ENCODE data around the gene LEKR1.

Gene LEKR1

DNA sequence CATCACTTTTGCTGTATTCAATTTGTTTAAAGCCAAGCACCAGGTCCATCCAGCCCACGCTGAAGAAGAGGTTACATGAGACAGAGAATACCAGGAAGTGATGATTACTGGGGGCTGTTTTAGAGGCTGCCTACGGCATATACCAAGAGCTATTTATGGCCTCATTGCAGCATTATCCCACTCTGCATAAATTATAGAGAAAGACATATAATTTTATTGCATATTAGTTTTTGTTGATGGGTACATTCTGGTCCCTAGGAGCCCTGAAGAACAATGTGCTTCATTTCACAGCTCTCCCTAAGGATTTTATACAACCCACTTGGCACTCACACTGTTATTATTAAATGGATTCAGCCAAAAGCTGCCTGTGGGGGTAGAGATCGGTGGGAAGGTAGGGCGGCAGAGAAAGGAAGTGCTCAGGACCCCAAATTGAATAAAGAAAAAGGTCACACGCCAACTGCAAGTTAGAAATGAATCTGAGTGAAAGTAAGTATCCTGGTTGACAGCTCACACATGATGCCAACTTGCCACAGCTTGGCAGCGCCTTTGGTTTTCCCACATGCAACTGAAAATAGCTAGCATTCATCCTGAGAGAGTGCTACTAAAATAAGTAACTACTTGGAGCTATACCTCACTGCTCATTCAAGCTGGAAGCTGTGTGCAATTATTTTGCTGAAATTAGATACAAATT is 260.1 kb downstream of the LEKR1 start:
- DNase-seq: no peak

DNA sequence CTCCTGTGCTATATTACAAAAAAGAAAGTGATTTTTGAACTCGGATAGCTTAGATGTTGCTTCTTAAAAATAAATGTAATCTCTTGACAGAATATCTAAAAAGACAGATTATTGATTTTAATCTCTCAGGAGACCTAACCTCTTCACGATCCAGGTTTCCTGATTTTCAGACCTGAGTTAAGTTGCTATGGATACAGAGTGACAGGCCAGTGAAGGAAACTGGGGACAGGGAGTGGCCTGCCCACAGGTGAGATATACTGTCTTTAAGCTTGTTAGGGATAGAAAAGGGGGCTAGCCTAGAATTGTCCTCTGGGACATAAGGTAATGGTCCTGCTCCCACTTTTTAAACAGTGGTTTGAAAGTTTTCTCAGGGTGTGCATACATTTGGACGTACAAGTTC is 260.6 kb downstream of the LEKR1 start:
- DNase-seq: no peak

DNA sequence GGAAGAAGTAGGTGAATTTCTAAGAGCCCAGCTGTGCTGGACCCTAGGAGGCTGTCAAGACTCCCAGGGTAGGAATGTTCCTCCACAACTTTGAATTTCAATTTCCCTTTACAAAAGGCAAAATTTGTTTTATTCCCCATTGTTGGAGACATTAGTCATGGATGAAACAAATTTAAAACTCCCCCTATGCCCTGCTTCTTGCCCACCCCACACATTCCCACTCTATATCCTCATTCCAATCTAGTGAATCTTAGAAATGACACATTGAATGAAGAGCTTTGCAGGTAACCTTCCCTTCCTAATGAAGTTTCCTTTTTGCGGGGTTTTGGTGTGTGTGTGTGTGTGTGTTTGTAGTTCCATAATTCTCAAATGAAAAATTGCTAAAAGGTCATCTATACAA is 261.2 kb downstream of the LEKR1 start:
- DNase-seq: no peak

DNA sequence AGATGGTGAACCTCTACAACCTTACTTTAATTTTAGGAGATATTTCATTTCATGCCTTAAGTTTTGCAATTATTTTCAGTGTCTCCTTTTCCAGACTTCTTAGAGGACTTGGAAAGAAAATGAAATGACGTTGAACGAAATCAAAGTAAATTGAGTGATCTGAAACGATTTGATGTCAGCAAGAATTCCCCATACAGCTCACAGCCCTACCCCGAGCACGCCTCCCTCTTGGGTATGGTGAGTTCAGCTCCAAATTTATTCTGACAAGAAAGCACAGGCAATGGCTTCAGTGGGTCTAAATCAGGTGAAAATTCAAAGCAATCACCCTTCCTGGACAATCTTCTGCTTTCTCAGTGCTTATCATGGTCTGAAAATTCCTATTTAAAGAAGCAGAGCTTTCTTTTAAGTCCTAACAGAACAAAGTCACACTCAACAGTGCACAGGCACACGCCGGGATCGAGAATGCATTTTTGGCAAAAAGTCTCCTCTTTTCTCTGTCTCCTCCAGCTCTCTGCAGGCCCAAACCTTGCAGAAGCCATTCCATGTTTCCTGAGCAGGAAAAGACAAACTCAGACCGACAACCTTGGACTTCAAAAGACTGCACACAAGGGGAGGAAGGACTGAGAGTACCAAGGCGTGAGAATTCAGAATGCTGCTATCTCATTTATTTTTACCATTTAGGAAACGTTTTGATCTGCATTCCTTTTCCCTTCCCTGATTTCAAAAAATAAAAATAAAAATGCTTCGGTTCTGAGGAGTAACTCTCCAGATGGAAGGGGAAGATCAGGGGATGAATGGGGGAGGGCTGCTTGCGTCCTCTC is 261.8 kb downstream of the LEKR1 start:
- DNase-seq: no peak

DNA sequence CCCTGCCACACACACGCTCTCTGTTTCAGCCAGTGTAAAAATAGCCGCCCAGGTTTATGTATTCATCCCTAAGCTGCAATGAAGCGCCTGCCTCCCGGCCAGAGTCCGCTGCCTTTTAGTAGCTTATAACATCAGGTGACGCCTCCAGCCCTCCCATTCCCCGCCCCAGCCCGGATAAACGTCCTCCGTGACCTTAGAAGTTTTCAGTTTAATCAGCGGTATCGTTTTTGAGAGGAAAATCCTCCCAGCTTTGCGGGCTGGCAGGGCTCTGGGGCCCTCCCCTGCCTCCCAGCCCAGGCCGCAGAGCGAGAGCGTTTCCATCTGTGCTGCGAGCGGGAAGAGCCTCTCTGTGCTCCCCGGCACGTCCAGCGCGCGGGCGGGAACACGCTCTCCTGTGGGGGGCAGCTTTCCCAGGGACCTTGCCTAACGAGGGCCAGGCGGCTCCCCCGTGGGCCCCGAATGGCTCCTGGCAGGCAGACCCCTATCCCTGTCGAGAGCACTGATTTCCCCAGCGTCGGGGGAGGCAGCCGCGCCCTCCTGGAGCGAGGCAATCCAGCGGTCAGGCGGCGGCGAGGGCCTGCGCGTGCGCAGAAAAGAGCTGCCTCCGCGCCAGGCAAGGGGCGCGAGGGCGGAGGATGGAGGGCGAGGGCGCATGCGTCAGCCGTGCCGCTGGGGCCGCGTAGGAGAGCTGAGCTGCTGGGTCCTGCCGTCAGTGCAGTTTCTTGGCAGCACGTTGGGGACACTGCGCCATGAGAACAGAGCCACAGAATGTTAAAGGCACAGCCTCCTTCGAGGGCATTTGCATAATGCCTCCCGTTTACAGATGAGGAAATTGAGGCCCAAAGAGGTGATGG is 262.7 kb downstream of the LEKR1 start:
- no peak for DNase-seq

DNA sequence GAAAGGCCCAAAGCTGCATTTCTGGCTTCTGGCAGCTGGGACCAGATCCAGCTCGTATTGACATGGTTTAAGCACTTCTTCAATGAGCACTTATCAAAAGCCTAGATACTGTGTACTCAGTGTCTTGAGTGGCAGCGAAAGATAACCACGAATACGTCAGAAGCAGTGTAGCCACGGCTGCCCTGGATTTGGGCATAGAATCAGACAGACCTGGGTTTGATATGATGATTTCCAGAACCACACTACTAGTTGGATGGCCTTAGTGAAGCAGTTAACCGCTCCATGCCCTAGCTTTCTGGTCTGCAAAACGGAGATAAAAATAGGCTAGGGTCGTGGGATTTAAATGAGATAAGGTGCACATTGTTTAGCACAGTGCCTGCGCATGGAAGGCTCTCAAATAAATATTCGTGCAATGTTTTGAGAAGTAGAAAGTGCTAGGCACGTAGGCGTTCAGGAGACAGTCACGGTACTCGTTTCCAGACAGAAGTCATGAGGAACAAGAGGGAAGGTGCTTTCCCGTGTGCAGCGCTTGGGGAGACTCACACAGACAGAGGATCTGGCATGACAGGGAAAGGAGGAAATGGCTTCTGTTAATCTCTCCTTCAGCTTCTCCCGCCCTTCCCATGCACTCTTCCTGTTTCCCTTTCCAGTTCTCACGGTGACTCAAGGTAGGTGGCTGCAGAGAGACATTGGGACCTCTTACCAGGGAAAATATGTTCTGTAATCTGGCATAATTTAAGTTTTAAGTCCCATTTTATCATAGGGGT is 263.5 kb downstream of the LEKR1 start:
- no peak for DNase-seq

DNA sequence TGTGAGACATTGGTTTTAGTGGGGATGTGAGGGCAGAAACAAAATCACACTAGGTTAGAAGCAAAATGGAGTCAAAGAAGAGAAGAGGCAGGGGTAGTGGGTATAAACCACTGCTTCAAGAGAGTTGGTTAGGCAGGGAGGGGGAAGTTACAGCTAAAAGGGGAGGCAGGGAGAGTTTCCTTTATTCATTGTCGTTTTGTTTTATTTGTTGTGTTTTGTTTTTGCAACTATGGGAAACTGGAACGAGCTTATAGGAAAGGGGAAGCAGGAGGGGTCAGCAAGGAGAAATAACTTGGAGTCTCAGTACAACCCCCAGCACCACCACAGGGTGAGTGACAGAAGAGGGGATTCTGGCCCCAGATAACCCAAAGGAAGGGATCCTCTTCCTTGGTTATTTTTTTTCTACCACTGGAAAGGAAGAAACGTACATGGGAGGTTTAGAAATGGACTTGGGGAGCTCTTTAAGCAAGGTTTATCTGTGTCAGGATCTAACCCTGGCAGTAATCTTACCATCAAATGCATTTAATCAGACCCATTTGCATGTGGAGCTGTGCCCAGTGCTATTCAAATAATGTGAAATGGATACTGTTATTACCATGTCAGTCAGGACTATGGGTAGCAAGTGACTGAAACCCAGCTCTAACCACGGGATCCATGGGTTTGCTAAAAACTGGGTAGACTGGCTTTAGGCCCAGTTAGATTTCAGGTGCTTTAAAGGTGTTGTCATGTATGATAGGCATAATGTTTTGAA is 265.1 kb downstream of the LEKR1 start:
- no peak for DNase-seq

DNA sequence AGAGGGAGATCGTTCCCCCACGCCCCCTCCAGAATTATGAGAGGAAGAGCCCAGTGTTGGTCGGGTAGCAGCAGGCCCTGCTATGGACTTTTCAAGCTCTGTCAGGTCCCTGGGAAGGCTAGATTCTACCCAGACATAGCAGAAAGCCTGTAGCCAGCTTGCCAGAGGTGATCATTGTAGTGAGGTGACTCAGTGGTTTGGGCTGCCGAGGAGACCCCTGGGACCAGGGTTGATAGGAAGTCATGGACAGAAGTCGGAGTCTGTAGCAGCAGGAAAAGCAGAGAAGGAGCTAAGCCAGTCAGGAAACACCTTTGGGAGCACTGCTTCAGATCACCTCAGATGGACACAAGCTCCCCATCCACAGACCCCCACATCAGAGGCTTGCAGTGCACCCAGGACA is 266.1 kb downstream of the LEKR1 start:
- DNase-seq: no peak

DNA sequence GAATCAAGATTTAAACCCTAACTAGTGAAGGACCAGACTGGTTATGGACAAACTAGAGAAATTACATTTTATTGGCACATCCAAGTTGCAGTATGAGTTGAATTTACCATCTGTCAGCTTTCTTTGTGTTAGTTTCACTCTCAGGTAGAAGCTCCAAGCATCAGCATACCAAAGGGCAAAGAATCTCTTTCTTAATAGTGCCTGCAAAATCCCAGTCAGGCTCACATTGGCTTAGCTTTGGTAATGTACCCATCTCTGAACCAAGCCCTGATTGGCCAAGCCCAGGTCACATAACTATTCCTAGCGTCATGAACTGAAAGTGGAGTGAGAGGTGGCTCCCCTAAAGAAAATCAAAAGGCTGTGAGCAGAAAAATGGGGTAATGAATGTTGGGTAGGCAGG is 266.9 kb downstream of the LEKR1 start:
- no peak for DNase-seq

DNA sequence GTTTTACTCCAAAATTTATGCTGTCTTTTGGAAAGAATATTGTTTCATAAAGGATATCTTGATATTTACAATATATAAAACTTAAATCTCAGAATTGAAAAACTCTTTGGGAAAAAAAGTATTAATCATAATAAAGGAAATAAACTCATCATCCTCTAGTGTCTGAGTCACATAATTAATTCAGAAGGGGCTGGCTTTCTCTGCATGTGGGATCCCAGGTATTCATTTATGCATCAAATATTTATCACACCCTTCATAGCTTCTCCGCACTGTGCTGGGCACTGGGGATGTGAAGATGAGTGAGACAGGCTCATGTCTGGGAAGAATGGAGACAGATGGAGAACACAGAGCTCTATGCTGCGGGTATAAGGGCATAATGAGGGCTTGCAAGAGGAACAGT is 268.1 kb downstream of the LEKR1 start:
- DNase-seq: no peak

DNA sequence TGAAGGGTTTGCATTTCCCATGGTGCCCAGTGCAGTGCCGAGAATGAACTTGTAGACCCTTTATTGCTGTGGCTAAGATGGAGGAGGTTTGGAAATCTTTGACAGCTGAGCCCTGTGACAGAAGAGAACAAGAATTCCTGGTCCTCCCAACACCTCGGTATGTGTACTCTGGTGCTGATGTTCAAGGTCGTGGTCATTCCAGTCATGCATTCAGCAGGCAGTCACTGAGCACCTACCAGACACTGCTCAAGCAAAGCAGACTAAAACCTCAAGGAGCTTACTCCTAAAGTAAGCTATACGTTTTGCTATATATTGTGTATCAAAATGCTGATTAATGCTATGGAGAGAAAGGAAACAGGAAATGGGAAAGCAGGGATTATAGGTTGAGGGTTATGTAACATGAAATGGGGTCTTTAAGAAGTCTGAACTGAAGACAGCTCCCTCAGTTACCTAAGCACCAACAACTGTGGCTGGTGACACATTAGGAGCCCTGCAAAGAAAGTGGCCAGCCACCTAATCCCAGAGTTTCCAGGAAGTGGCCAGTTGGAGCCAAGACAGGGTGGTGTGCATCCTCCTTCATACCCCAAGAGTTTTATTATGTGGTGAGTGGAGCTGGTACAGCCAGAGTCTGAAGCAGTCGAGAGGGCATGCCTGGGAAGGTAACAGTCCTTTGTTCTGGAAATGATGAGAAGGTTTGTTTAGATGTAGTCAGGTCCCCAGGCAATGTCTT is 268.8 kb downstream of the LEKR1 start:
- no peak for DNase-seq

All from NCI-H524 (cell line).